GM23338 (cell line): ENCODE data around the gene ZC3H7A.

ENCODE experiments used
- EZH2 ChIP-seq: fragments of 200-600 bp; sonication (generic); IDR thresholded peaks from one replicate; pipeline ENCODE4 v1.8.0; 2017; ENCODE audit warnings: antibody characterized with exemption, mild to moderate bottlenecking, low read depth; ENCODE audit not compliant: unreplicated experiment
- EZH2phosphoT487 ChIP-seq: fragments of 200-600 bp; sonication (generic); IDR thresholded peaks from one replicate; pipeline ENCODE4 v1.8.1; 2018; ENCODE audit warnings: antibody characterized with exemption; ENCODE audit not compliant: unreplicated experiment
- NANOG ChIP-seq: IDR thresholded peaks from 2 replicates; pipeline ENCODE4 v1.6.1; 2016; ENCODE audit warnings: antibody characterized with exemption, borderline replicate concordance
- ZNF114 ChIP-seq: fragments of 250-450 bp; sonication (Bioruptor Pico); IDR thresholded peaks from 2 replicates; pipeline ENCODE4 v1.5.0; 2020; ENCODE audit warnings: mild to moderate bottlenecking, moderate library complexity
- TF ChIP-seq, protein P1 (sequence below), 2 experiments: fragments of 200-600 bp in 1 of 2; sonication (generic) in 1 of 2; conservative IDR thresholded peaks; 2 replicates each; pipeline versions ENCODE4 v1.5.1 to v1.6.1; 2016 to 2017; ENCODE audit warnings: antibody characterized with exemption in 2 of 2, low read depth in 2 of 2, mild to moderate bottlenecking in 2 of 2, moderate library complexity in 1 of 2
- TF ChIP-seq, protein P2 (sequence below): IDR thresholded peaks from 2 replicates; pipeline ENCODE4 v1.6.1; 2016; ENCODE audit warnings: antibody characterized with exemption

DNA sequence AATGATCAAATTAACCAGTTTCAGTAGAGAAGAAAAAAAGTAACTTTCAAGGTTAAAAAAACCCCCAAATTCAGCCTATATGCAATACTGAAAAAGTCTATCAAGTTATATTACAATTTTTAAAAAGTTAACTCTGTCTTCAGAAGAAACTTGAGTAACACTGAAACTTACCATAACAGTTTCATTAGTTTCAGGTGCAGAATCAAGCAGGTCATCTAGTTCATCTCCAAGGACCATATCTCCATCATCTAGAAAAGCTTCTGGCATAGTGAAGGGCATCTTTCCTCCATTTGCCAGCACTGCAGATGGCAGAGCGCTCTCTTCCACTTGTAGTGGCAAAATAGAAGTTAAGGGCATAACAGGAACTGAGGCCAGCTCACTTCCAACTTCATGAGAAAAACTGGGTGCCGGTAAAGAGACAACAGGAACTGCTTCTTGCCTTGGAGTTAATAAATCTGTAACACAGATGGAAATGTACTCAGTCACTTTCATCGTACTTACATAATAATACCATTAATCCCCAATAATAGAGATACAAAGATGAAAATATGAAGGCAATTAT lies 22.9 kb downstream of the ZC3H7A start:
- TF ChIP-seq, protein P1, sequence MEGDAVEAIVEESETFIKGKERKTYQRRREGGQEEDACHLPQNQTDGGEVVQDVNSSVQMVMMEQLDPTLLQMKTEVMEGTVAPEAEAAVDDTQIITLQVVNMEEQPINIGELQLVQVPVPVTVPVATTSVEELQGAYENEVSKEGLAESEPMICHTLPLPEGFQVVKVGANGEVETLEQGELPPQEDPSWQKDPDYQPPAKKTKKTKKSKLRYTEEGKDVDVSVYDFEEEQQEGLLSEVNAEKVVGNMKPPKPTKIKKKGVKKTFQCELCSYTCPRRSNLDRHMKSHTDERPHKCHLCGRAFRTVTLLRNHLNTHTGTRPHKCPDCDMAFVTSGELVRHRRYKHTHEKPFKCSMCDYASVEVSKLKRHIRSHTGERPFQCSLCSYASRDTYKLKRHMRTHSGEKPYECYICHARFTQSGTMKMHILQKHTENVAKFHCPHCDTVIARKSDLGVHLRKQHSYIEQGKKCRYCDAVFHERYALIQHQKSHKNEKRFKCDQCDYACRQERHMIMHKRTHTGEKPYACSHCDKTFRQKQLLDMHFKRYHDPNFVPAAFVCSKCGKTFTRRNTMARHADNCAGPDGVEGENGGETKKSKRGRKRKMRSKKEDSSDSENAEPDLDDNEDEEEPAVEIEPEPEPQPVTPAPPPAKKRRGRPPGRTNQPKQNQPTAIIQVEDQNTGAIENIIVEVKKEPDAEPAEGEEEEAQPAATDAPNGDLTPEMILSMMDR (conservative IDR thresholded peaks at IDR 0.05; ENCODE audit: low read depth in 2 of 2) = no peak
- TF ChIP-seq EZH2 (no peak), ZNF114 (CRISPR knock-in tag) (no peak), EZH2phosphoT487 (no peak), NANOG (no peak)
- TF ChIP-seq, protein P2, sequence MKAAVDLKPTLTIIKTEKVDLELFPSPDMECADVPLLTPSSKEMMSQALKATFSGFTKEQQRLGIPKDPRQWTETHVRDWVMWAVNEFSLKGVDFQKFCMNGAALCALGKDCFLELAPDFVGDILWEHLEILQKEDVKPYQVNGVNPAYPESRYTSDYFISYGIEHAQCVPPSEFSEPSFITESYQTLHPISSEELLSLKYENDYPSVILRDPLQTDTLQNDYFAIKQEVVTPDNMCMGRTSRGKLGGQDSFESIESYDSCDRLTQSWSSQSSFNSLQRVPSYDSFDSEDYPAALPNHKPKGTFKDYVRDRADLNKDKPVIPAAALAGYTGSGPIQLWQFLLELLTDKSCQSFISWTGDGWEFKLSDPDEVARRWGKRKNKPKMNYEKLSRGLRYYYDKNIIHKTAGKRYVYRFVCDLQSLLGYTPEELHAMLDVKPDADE = no peak
